K562 (cell line): ENCODE results near the gene GNRHR. TPM values are rescaled to one million over a fixed set of nuclear protein-coding genes. Genes with fewer than 3 reads are reported as not detected.
A peak's percentile ranks its signal among the peaks of the same experiment; 100 is the strongest.

Source experiments
- ATAC-seq: fragments of 200-7000 bp; cut with Tn5 transposase; 3 replicates; pipeline ENCODE4 v1.9.1; 2020; ENCODE audit warnings: moderate library complexity
- BruUV-seq: library from RNA; stranded (reverse); fragments of 400-500 nt; replicated peaks from 2 replicates; lab custom pipeline; 2021; lab: Mats Ljungman, UMichigan
- CTCF ChIA-PET: fragments of 300-600 bp; formaldehyde crosslinking; extraction: SDS; loops from one replicate; lab custom pipeline; 2021; ENCODE audit warnings: low intra/inter-chr PET ratio; lab: Yijun Ruan, JAX
- POLR2A ChIA-PET: fragments of 300-600, 350-650 bp; sonication (Branson Sonifier 250); formaldehyde crosslinking; extraction: SDS; loops from one replicate; lab custom pipeline; 2021; ENCODE audit warnings: antibody characterized with exemption, inconsistent platforms; lab: Yijun Ruan, JAX
- DNase-seq, 4 experiments: peaks; one replicate each; pipeline versions ENCODE4 v3.0.0 to v3.0.0-alpha.2; 2011 to 2018; ENCODE audit warnings: low spot score in 3 of 4, mixed read lengths in 3 of 4; ENCODE audit errors: extremely low read depth in 1 of 4
- FAIRE-seq: peaks from 2 replicates; lab custom pipeline; 2011; peaks lifted over from hg19 to GRCh38; lab: Jason Lieb, UNC
- H2AFZ ChIP-seq: 2 replicates; pipeline ENCODE4 v1.6.0; 2011; ENCODE audit warnings: low read depth, low read length, control low read depth, inconsistent platforms
- H3K27ac ChIP-seq: fragments of 200-600 bp; 3 replicates; pipeline ENCODE4 v1.8.0; 2011; ENCODE audit warnings: low read depth, mild to moderate bottlenecking, control low read depth, inconsistent platforms, low read length, moderate library complexity, mixed read lengths; ENCODE audit errors: extremely low read depth
- H3K27me3 ChIP-seq, 2 experiments: fragments of 300-600 bp in 1 of 2; 2 replicates in 1 of 2; 3 replicates in 1 of 2; pipeline versions ENCODE4 v1.6.0 to v1.8.0; 2011; ENCODE audit warnings: inconsistent platforms in 2 of 2, low read length in 2 of 2, mild to moderate bottlenecking in 1 of 2, mixed read lengths in 1 of 2, moderate library complexity in 1 of 2; ENCODE audit not compliant: control insufficient read depth in 2 of 2, insufficient read depth in 2 of 2
- H3K36me3 ChIP-seq: fragments of 300-600 bp; 3 replicates; pipeline ENCODE4 v1.8.0; 2011; ENCODE audit warnings: mild to moderate bottlenecking, low read length, inconsistent platforms; ENCODE audit not compliant: control insufficient read depth, insufficient read depth
- H3K4me1 ChIP-seq, 2 experiments: fragments of 200-600 bp in 1 of 2; replicated peaks in 1 of 2; 2 replicates in 1 of 2; 3 replicates in 1 of 2; pipeline versions ENCODE4 v1.5.1 to v1.8.0; 2011; ENCODE audit warnings: inconsistent platforms in 2 of 2, low read length in 2 of 2, mild to moderate bottlenecking in 1 of 2, mixed read lengths in 1 of 2, moderate library complexity in 1 of 2; ENCODE audit not compliant: control insufficient read depth in 2 of 2, insufficient read depth in 2 of 2
- H3K4me2 ChIP-seq: 2 replicates; pipeline ENCODE4 v1.6.1; 2011; ENCODE audit warnings: low read length, control low read depth, inconsistent platforms, mixed read lengths; ENCODE audit not compliant: insufficient read depth
- H3K4me3 ChIP-seq: fragments of 200-600 bp; sonication (generic), shearing (Covaris generic); 2 replicates; pipeline ENCODE4 v1.5.1; 2016; ENCODE audit warnings: control low read depth, inconsistent platforms
- H3K79me2 ChIP-seq: fragments of 200-600 bp; 3 replicates; pipeline ENCODE4 v1.8.0; 2011; ENCODE audit warnings: low read length, inconsistent platforms; ENCODE audit not compliant: control insufficient read depth, insufficient read depth
- H3K9ac ChIP-seq, 2 experiments: 2 replicates each; pipeline versions ENCODE4 v1.6.0 to v1.6.1; 2011; ENCODE audit warnings: low read depth in 2 of 2, low read length in 2 of 2, control low read depth in 1 of 2, inconsistent platforms in 1 of 2, mild to moderate bottlenecking in 1 of 2, mixed read lengths in 1 of 2; ENCODE audit not compliant: insufficient read depth in 1 of 2
- H3K9me1 ChIP-seq: one replicate; pipeline ENCODE4 v1.6.0; 2011; ENCODE audit warnings: inconsistent platforms, mild to moderate bottlenecking, low read length, moderate library complexity; ENCODE audit not compliant: control insufficient read depth, insufficient read depth
- H3K9me3 ChIP-seq: replicated peaks from 2 replicates; pipeline ENCODE4 v1.5.1; 2011; ENCODE audit warnings: low read depth, low read length, inconsistent platforms; ENCODE audit not compliant: control insufficient read depth, insufficient read depth
- H4K20me1 ChIP-seq: replicated peaks from 2 replicates; pipeline ENCODE4 v1.6.1; 2011; ENCODE audit warnings: low read length, inconsistent platforms, mixed read lengths; ENCODE audit not compliant: control insufficient read depth, insufficient read depth
- FOXA1 ChIP-seq: fragments of 450-650 bp; IDR thresholded peaks from 2 replicates; pipeline ENCODE4 v1.6.1; 2016; ENCODE audit warnings: mild to moderate bottlenecking, borderline replicate concordance
- HNRNPK ChIP-seq: fragments of 200-400 bp; formaldehyde crosslinking; IDR thresholded peaks from one replicate; pipeline ENCODE4 v1.6.1; 2018; ENCODE audit warnings: mild to moderate bottlenecking, low read depth, low read length; ENCODE audit not compliant: poor library complexity, severe bottlenecking
- KAT8 ChIP-seq: fragments of 450-650 bp; IDR thresholded peaks from 2 replicates; pipeline ENCODE4 v1.6.1; 2016; ENCODE audit warnings: low read depth, mild to moderate bottlenecking
- KDM5B ChIP-seq: fragments of 200-600 bp; sonication (generic); IDR thresholded peaks from 2 replicates; pipeline ENCODE4 v1.6.1; 2012; ENCODE audit warnings: low read depth, mild to moderate bottlenecking, moderate library complexity, low read length, control low read depth, inconsistent platforms; ENCODE audit not compliant: insufficient replicate concordance
- PCBP1 ChIP-seq: fragments of 200-400 bp; formaldehyde crosslinking; IDR thresholded peaks from 2 replicates; pipeline ENCODE4 v1.6.1; 2018; ENCODE audit warnings: mild to moderate bottlenecking, low read depth, low read length; ENCODE audit not compliant: poor library complexity, severe bottlenecking
- PCBP2 ChIP-seq: fragments of 200-400 bp; formaldehyde crosslinking; IDR thresholded peaks from 2 replicates; pipeline ENCODE4 v1.6.1; 2018; ENCODE audit warnings: low read length, low read depth, mild to moderate bottlenecking, moderate library complexity; ENCODE audit not compliant: poor library complexity, severe bottlenecking
- RFX1 ChIP-seq: fragments of 450-650 bp; IDR thresholded peaks from 2 replicates; pipeline ENCODE4 v1.6.1; 2016; ENCODE audit warnings: mild to moderate bottlenecking, moderate library complexity
- ZNF592 ChIP-seq: fragments of 450-650 bp; IDR thresholded peaks from 2 replicates; pipeline ENCODE4 v1.6.1; 2017; ENCODE audit warnings: antibody characterized with exemption, mild to moderate bottlenecking
- ZNF830 ChIP-seq: fragments of 250-450 bp; sonication (Bioruptor Pico); IDR thresholded peaks from 2 replicates; pipeline ENCODE4 v1.5.0; 2021; ENCODE audit warnings: mild to moderate bottlenecking
- WGBS: fragments of 100-300 bp; shearing (Covaris generic); methylation state at CpG from one replicate; pipeline ENCODE4 v1.1.6; 2016; ENCODE audit warnings: low coverage, mixed read lengths; ENCODE audit not compliant: insufficient coverage; ENCODE audit errors: missing lambda C conversion rate; 5-methylcytosine and 5-hydroxymethylcytosine counted together
- in situ Hi-C: fragments of 300-500 bp; cut with MboI; formaldehyde crosslinking; loops from 4 replicates; pipeline ENCODE4 v1.15.0; 2018; ENCODE audit warnings: inconsistent platforms, mixed read lengths
- intact Hi-C: fragments of 100-400 bp; cut with micrococcal nuclease; formaldehyde crosslinking; loops from 2 replicates; pipeline ENCODE4 v1.14.2; 2022
- polyA plus RNA-seq, 8 experiments: library from polyadenylated mRNA; depleted of rRNA in 4 of 8; stranded (reverse) in 5 of 8; unstranded in 3 of 8; fragments of >200 nt; fragmentation: Nextera tagmentation in 2 of 8; fragmentation: Illumina TruSeq in 1 of 8; extraction: Ambion mirVana in 2 of 8; extraction: Trizol in 1 of 8; gene quantifications; 2 replicates each; pipeline versions ENCODE4 v1.2.1 to v1.2.3, GENCODE V29; 2011 to 2014; ENCODE audit warnings: inconsistent platforms in 1 of 8, missing spikeins in 1 of 8
- total RNA-seq, 7 experiments: library from RNA; depleted of rRNA in 6 of 7; stranded (reverse); fragments of >200 nt in 6 of 7; fragmentation: Illumina TruSeq in 2 of 7; extraction: Trizol in 2 of 7; gene quantifications; 2 replicates each; pipeline versions ENCODE4 v1.2.1 to v1.2.3, GENCODE V29; 2011 to 2021; ENCODE audit warnings: low replicate concordance in 1 of 7

Gene GNRHR
- total and polyA plus RNA-seq, 9 of the 15 experiments (the other 6 are each of a cell fraction or from before 2014, with no cell fraction given) = 0.06 to 0.13 TPM; not detected in 7

GRCh38 chr4:67755974-67756373 lies 1.8 kb upstream of the GNRHR start:
- ATAC-seq (no peak), FAIRE-seq (no peak), DNase-seq (no peak)
- Histone ChIP-seq H4K20me1 (no peaks in the 10 kb centered on the region), H3K4me1 (no peaks in the 10 kb centered on the region; a peak in 1 of 5 replicates), H3K9ac (no peak overlapping the region), H3K27me3 (no peaks in the 10 kb centered on the region), H3K4me2 (no peak overlapping the region), H3K27ac (no peak overlapping the region), H3K4me3 (no peak overlapping the region), H3K79me2 (no peaks in the 10 kb centered on the region), H2AFZ (no peak overlapping the region), H3K9me3 (no peaks in the 10 kb centered on the region), H3K36me3 (no peaks in the 10 kb centered on the region), H3K9me1 (no peaks in the 10 kb centered on the region)
- TF ChIP-seq PCBP1 (peak; percentile 75), PCBP2 (peak; percentile 88), KAT8 (no peak), HNRNPK (peak; percentile 82), RFX1 (no peak)
- CTCF ChIA-PET = no interaction called here
- intact Hi-C loops = no loop called here
- no CpG with 5 or more reads among the region's 1 CpG for WGBS
- no TSS peak for BruUV-seq
- in situ Hi-C loops = loop anchor here (10.0 kb wide), 1 partner anchor 409 kb away; no protein-coding TSS in a partner anchor
- POLR2A ChIA-PET = interaction anchor here (0.8 to 1.2 kb wide), 2 partner anchors 9 to 48 kb away, joined by 4 read pairs; no protein-coding TSS in a partner anchor

- POLR2A ChIA-PET = no interaction called here
- no TSS peak for BruUV-seq
- no peaks in the 10 kb centered on the region for H4K20me1 ChIP-seq
- H3K27me3 ChIP-seq = no peaks in the 10 kb centered on the region
- H3K4me1 ChIP-seq = no peaks in the 10 kb centered on the region
- H3K9me3 ChIP-seq = no peaks in the 10 kb centered on the region
- no peaks in the 10 kb centered on the region for H3K79me2 ChIP-seq
- no peaks in the 10 kb centered on the region for H3K9me1 ChIP-seq
- H3K36me3 ChIP-seq = no peaks in the 10 kb centered on the region
- no peak overlapping the region for H3K27ac ChIP-seq
- CTCF ChIA-PET = no interaction called here
- DNase-seq (no peak), ATAC-seq (no peak), FAIRE-seq (no peak)
- H2AFZ ChIP-seq = no peak overlapping the region
- no peak overlapping the region for H3K4me2 ChIP-seq
- intact Hi-C loops (no loop called here), in situ Hi-C loops (loop anchor here (10.0 kb wide), 1 partner anchor 414 kb away; no protein-coding TSS in a partner anchor)
- H3K4me3 ChIP-seq = no peak overlapping the region
- H3K9ac ChIP-seq = no peak overlapping the region
- 78% methylated on average over 1 of the region's 1 CpG for WGBS
- TF ChIP-seq ZNF830 (no peak), ZNF592 (no peak), KDM5B (no peak), FOXA1 (no peak)
Observed at GRCh38 chr4:67751260-67751659, 2.9 kb downstream of the GNRHR start.
